ENCODE measurements around the gene TCHHL1. TPM values are rescaled to one million over a fixed set of nuclear protein-coding genes. Genes with fewer than 3 reads are reported as not detected.

The TCHHL1 gene
- total and polyA plus RNA-seq, 2 of the 13 experiments (the other 11 are each of a cell fraction or from before 2014, with no cell fraction given) = not detected

DNA sequence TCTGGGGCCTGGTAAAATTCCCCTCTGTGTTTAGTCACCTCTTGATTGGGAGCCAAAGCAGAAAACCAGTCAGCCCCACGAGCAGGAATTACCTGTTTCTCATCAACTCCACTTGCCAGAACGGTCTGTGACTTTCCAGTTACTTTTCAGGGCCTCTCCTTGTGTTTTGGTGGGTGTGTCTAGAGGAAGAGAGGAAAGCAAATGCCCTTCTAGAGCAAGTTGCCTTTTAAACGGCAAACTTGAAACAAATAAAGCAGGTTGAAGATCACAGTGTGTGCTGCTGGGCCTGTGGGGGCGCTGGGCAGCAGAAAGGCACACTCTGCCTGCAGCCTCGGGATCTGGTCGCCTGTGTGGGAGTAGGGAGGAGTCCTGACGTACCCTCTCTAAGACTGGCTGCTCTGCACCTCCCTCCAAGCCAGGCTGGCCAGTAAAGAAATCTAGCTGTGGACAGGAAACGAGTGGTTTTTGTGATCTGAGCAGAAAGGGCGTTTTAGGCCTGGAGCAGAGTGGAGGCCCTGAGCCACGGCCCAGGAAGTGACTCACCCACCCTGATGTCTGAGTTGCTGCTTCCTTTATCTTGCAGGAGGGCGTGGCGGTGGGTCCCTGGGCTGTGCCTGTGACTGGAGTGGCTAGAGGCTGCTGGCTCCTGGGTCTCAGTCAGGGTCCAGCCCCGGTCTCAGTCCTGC is 41.0 kb downstream of the TCHHL1 start (continued):
- TF ChIP-seq, protein P1, sequence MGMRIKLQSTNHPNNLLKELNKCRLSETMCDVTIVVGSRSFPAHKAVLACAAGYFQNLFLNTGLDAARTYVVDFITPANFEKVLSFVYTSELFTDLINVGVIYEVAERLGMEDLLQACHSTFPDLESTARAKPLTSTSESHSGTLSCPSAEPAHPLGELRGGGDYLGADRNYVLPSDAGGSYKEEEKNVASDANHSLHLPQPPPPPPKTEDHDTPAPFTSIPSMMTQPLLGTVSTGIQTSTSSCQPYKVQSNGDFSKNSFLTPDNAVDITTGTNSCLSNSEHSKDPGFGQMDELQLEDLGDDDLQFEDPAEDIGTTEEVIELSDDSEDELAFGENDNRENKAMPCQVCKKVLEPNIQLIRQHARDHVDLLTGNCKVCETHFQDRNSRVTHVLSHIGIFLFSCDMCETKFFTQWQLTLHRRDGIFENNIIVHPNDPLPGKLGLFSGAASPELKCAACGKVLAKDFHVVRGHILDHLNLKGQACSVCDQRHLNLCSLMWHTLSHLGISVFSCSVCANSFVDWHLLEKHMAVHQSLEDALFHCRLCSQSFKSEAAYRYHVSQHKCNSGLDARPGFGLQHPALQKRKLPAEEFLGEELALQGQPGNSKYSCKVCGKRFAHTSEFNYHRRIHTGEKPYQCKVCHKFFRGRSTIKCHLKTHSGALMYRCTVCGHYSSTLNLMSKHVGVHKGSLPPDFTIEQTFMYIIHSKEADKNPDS (CRISPR knock-in tag; IDR thresholded peaks at IDR 0.05) = no peak
- 0 out of 2 replicates have a peak, but pooled peaks have one; percentile 28 for TF ChIP-seq MEIS1 (CRISPR knock-in tag; IDR thresholded peaks at IDR 0.05; ENCODE audit: borderline replicate concordance)
- no peak; the same call in 1 of the 2 replicates for TF ChIP-seq KMT2A (CRISPR knock-in tag; IDR thresholded peaks at IDR 0.05)
- TF ChIP-seq ZNF20 (CRISPR knock-in tag; IDR thresholded peaks at IDR 0.05) = no peak
- TF ChIP-seq KLF9 (CRISPR knock-in tag; IDR thresholded peaks at IDR 0.05; ENCODE audit: low read depth) = no peak
- TF ChIP-seq ZNF557 (CRISPR knock-in tag; IDR thresholded peaks at IDR 0.05) = no peak; the same call in 1 of the 2 replicates
- TF ChIP-seq ZNF256 (CRISPR knock-in tag; conservative IDR thresholded peaks at IDR 0.05) = no peak
- no peak for TF ChIP-seq ZNF766 (CRISPR knock-in tag; IDR thresholded peaks at IDR 0.05; ENCODE audit: borderline replicate concordance)
- TF ChIP-seq MAF1 (CRISPR knock-in tag; IDR thresholded peaks at IDR 0.05; ENCODE audit: borderline replicate concordance) = no peak
- peak; percentile 33; the same call in 1 of the 2 replicates for TF ChIP-seq ZNF816 (CRISPR knock-in tag; IDR thresholded peaks at IDR 0.05; ENCODE audit: borderline replicate concordance)
- no peak for TF ChIP-seq ZNF207 (IDR thresholded peaks at IDR 0.05; ENCODE audit: borderline replicate concordance)
- peak; percentile 15; the same call in 1 of the 2 replicates for TF ChIP-seq ZNF563 (CRISPR knock-in tag; IDR thresholded peaks at IDR 0.05)
- TF ChIP-seq, protein P2, sequence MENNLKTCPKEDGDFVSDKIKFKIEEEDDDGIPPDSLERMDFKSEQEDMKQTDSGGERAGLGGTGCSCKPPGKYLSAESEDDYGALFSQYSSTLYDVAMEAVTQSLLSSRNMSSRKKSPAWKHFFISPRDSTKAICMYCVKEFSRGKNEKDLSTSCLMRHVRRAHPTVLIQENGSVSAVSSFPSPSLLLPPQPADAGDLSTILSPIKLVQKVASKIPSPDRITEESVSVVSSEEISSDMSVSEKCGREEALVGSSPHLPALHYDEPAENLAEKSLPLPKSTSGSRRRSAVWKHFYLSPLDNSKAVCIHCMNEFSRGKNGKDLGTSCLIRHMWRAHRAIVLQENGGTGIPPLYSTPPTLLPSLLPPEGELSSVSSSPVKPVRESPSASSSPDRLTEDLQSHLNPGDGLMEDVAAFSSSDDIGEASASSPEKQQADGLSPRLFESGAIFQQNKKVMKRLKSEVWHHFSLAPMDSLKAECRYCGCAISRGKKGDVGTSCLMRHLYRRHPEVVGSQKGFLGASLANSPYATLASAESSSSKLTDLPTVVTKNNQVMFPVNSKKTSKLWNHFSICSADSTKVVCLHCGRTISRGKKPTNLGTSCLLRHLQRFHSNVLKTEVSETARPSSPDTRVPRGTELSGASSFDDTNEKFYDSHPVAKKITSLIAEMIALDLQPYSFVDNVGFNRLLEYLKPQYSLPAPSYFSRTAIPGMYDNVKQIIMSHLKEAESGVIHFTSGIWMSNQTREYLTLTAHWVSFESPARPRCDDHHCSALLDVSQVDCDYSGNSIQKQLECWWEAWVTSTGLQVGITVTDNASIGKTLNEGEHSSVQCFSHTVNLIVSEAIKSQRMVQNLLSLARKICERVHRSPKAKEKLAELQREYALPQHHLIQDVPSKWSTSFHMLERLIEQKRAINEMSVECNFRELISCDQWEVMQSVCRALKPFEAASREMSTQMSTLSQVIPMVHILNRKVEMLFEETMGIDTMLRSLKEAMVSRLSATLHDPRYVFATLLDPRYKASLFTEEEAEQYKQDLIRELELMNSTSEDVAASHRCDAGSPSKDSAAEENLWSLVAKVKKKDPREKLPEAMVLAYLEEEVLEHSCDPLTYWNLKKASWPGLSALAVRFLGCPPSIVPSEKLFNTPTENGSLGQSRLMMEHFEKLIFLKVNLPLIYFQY (CRISPR knock-in tag; IDR thresholded peaks at IDR 0.05; ENCODE audit: borderline replicate concordance) = no peak
- TF ChIP-seq ZNF530 (CRISPR knock-in tag; IDR thresholded peaks at IDR 0.05; ENCODE audit: low read depth) = no peak
- TF ChIP-seq, protein P3, sequence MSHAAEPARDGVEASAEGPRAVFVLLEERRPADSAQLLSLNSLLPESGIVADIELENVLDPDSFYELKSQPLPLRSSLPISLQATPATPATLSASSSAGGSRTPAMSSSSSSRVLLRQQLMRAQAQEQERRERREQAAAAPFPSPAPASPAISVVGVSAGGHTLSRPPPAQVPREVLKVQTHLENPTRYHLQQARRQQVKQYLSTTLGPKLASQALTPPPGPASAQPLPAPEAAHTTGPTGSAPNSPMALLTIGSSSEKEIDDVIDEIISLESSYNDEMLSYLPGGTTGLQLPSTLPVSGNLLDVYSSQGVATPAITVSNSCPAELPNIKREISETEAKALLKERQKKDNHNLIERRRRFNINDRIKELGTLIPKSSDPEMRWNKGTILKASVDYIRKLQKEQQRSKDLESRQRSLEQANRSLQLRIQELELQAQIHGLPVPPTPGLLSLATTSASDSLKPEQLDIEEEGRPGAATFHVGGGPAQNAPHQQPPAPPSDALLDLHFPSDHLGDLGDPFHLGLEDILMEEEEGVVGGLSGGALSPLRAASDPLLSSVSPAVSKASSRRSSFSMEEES (CRISPR knock-in tag; IDR thresholded peaks at IDR 0.05) = 0 out of 2 replicates have a peak, but pooled peaks have one; percentile 2
- no peak for TF ChIP-seq FOXJ3 (CRISPR knock-in tag; IDR thresholded peaks at IDR 0.05; ENCODE audit: borderline replicate concordance)
- TF ChIP-seq TCF12 (IDR thresholded peaks at IDR 0.05) = no peak
- no peak for TF ChIP-seq TCF12 (CRISPR knock-in tag; IDR thresholded peaks at IDR 0.05)
- no peak for TF ChIP-seq HDAC6 (IDR thresholded peaks at IDR 0.05; ENCODE audit: low read depth, low read length)
- peak; percentile 77 for TF ChIP-seq FOSL1 (CRISPR knock-in tag; IDR thresholded peaks at IDR 0.05; ENCODE audit: borderline replicate concordance)
- TF ChIP-seq JUND (CRISPR knock-in tag; IDR thresholded peaks at IDR 0.05) = peak; percentile 82
- peak; percentile 49; the same call in 1 of the 2 replicates for TF ChIP-seq ZNF350 (CRISPR knock-in tag; IDR thresholded peaks at IDR 0.05; ENCODE audit: borderline replicate concordance, low read depth)
- TF ChIP-seq ZNF709 (CRISPR knock-in tag; IDR thresholded peaks at IDR 0.05) = no peak
- no peak; the same call in 1 of the 2 replicates for TF ChIP-seq MYNN (CRISPR knock-in tag; IDR thresholded peaks at IDR 0.05; ENCODE audit: low read depth)

All from HepG2 (cell line).